IMR-90 (cell line): ENCODE data around the gene NF1. TPM values are rescaled to one million over a fixed set of nuclear protein-coding genes. Genes with fewer than 3 reads are reported as not detected.

Experiments
- ATAC-seq: fragments of 200-7000 bp; cut with Tn5 transposase; 2 replicates; pipeline ENCODE4 v1.9.1; 2020; ENCODE audit warnings: low read depth, mild to moderate bottlenecking, moderate library complexity
- BruUV-seq: library from RNA; stranded (reverse); fragments of 400-500 nt; replicated peaks from 2 replicates; lab custom pipeline; 2021; lab: Mats Ljungman, UMichigan
- CTCF ChIA-PET: fragments of 300-600 bp; formaldehyde crosslinking; extraction: SDS; loops from one replicate; lab custom pipeline; 2021; ENCODE audit warnings: antibody characterized with exemption; lab: Yijun Ruan, JAX
- POLR2A ChIA-PET: fragments of 300-600 bp; sonication (Branson Sonifier 250); formaldehyde crosslinking; loops from one replicate; lab custom pipeline; 2022; ENCODE audit warnings: antibody characterized with exemption; ENCODE audit not compliant: unreplicated experiment; lab: Charles Lee
- DNase-seq: peaks from one replicate; pipeline ENCODE4 v3.0.0; 2013
- H2AFZ ChIP-seq: replicated peaks from 2 replicates; pipeline ENCODE3; 2013; ENCODE audit warnings: low read length, mild to moderate bottlenecking; ENCODE audit not compliant: poor library complexity
- H2AK5ac ChIP-seq: 2 replicates; pipeline ENCODE4 v1.6.1; 2013; ENCODE audit warnings: low read depth, low read length, inconsistent platforms
- H2AK9ac ChIP-seq: replicated peaks from 2 replicates; pipeline ENCODE3; 2013; ENCODE audit warnings: mild to moderate bottlenecking, low read depth, low read length, moderate library complexity; ENCODE audit not compliant: poor library complexity
- H2BK120ac ChIP-seq: 2 replicates; pipeline ENCODE4 v1.6.1; 2013; ENCODE audit warnings: low read depth, low read length, inconsistent platforms
- H2BK15ac ChIP-seq: 3 replicates; pipeline ENCODE4 v1.6.1; 2013; ENCODE audit warnings: low read depth, low read length, inconsistent platforms
- H2BK20ac ChIP-seq: 2 replicates; pipeline ENCODE4 v1.6.1; 2013; ENCODE audit warnings: low read depth, mild to moderate bottlenecking, inconsistent platforms, low read length, moderate library complexity
- H2BK5ac ChIP-seq: 2 replicates; pipeline ENCODE4 v1.6.1; 2013; ENCODE audit warnings: mild to moderate bottlenecking, low read depth, low read length, inconsistent platforms; ENCODE audit not compliant: poor library complexity, severe bottlenecking
- H3K14ac ChIP-seq: replicated peaks from 2 replicates; pipeline ENCODE4 v1.6.1; 2013; ENCODE audit warnings: low read depth, low read length, inconsistent platforms
- H3K18ac ChIP-seq: 2 replicates; pipeline ENCODE4 v1.6.1; 2013; ENCODE audit warnings: low read depth, low read length, control low read depth
- H3K23ac ChIP-seq: 2 replicates; pipeline ENCODE4 v1.6.1; 2013; ENCODE audit warnings: low read depth, low read length, inconsistent platforms
- H3K27ac ChIP-seq: 2 replicates; pipeline ENCODE4 v1.5.1; 2013; ENCODE audit warnings: mild to moderate bottlenecking, control low read depth, low read length; ENCODE audit not compliant: insufficient read depth
- H3K27me3 ChIP-seq: 2 replicates; pipeline ENCODE4 v1.6.1; 2013; ENCODE audit warnings: low read length; ENCODE audit not compliant: control insufficient read depth, insufficient read depth
- H3K36me3 ChIP-seq: 2 replicates; pipeline ENCODE4 v1.6.1; 2013; ENCODE audit warnings: low read length, mixed read lengths; ENCODE audit not compliant: control insufficient read depth, insufficient read depth
- H3K4ac ChIP-seq: 2 replicates; pipeline ENCODE4 v1.6.1; 2013; ENCODE audit warnings: low read depth, low read length, inconsistent platforms
- H3K4me1 ChIP-seq: 2 replicates; pipeline ENCODE4 v1.6.1; 2013; ENCODE audit warnings: low read length, mixed read lengths; ENCODE audit not compliant: control insufficient read depth, insufficient read depth
- H3K4me2 ChIP-seq: 2 replicates; pipeline ENCODE4 v1.6.1; 2013; ENCODE audit warnings: low read depth, mild to moderate bottlenecking, control low read depth, low read length, moderate library complexity
- H3K4me3 ChIP-seq: 2 replicates; pipeline ENCODE4 v1.5.1; 2013; ENCODE audit warnings: low read depth, mild to moderate bottlenecking, control low read depth, low read length, moderate library complexity; ENCODE audit not compliant: insufficient read depth
- H3K56ac ChIP-seq: 2 replicates; pipeline ENCODE4 v1.6.1; 2013; ENCODE audit warnings: low read length, inconsistent platforms; ENCODE audit not compliant: insufficient read depth; ENCODE audit errors: extremely low read depth
- H3K79me1 ChIP-seq, 2 experiments: 2 replicates each; pipeline ENCODE4 v1.6.1; 2013; ENCODE audit warnings: low read length in 2 of 2, inconsistent platforms in 1 of 2, low read depth in 1 of 2
- H3K9ac ChIP-seq: 2 replicates; pipeline ENCODE4 v1.6.1; 2013; ENCODE audit warnings: low read depth, low read length, control low read depth
- H3K9me1 ChIP-seq: 2 replicates; pipeline ENCODE4 v1.6.1; 2013; ENCODE audit warnings: low read length, inconsistent platforms; ENCODE audit not compliant: insufficient read depth
- H3K9me3 ChIP-seq: 2 replicates; pipeline ENCODE4 v1.6.1; 2013; ENCODE audit warnings: low read length; ENCODE audit not compliant: control insufficient read depth, insufficient read depth
- H4K20me1 ChIP-seq: 2 replicates; pipeline ENCODE4 v1.6.1; 2013; ENCODE audit warnings: low read length, inconsistent platforms; ENCODE audit not compliant: insufficient read depth
- H4K5ac ChIP-seq: 2 replicates; pipeline ENCODE4 v1.6.1; 2013; ENCODE audit warnings: mild to moderate bottlenecking, low read depth, low read length, control low read depth
- H4K8ac ChIP-seq, 2 experiments: 2 replicates each; pipeline ENCODE4 v1.6.1; 2013; ENCODE audit warnings: low read depth in 2 of 2, low read length in 2 of 2, control low read depth in 1 of 2, inconsistent platforms in 1 of 2
- H4K91ac ChIP-seq: 2 replicates; pipeline ENCODE4 v1.6.1; 2013; ENCODE audit warnings: low read depth, low read length, inconsistent platforms; ENCODE audit not compliant: insufficient read depth
- BHLHE40 ChIP-seq: fragments of 150-350 bp; IDR thresholded peaks from 2 replicates; pipeline ENCODE4 v1.6.1; 2016; ENCODE audit warnings: mild to moderate bottlenecking, low read depth, low read length
- CEBPB ChIP-seq: IDR thresholded peaks from 2 replicates; pipeline ENCODE4 v1.6.1; 2012; ENCODE audit warnings: low read depth, low read length, improper control_type of control experiment
- FOS ChIP-seq: fragments of 150-350 bp; IDR thresholded peaks from 2 replicates; pipeline ENCODE4 v1.6.1; 2016; ENCODE audit warnings: low read depth, low read length
- MAFK ChIP-seq: IDR thresholded peaks from 2 replicates; pipeline ENCODE4 v1.6.1; 2012; ENCODE audit warnings: low read depth, low read length, improper control_type of control experiment
- MAZ ChIP-seq: IDR thresholded peaks from 2 replicates; pipeline ENCODE4 v1.6.1; 2012; ENCODE audit warnings: low read depth, mild to moderate bottlenecking, low read length, improper control_type of control experiment, moderate library complexity, borderline replicate concordance
- MXI1 ChIP-seq: IDR thresholded peaks from 2 replicates; pipeline ENCODE4 v1.6.1; 2012; ENCODE audit warnings: low read depth, mild to moderate bottlenecking, low read length, moderate library complexity, borderline replicate concordance
- NFE2L2 ChIP-seq: fragments of 150-350 bp; IDR thresholded peaks from 2 replicates; pipeline ENCODE4 v1.6.1; 2016; ENCODE audit warnings: low read depth, mild to moderate bottlenecking, low read length
- RAD21 ChIP-seq: IDR thresholded peaks from 2 replicates; pipeline ENCODE4 v1.6.1; 2012; ENCODE audit warnings: low read length, improper control_type of control experiment
- RFX5 ChIP-seq: IDR thresholded peaks from 2 replicates; pipeline ENCODE4 v1.8.0; 2012; ENCODE audit warnings: low read depth, mild to moderate bottlenecking, low read length, moderate library complexity
- SMC3 ChIP-seq: fragments of 150-350 bp; IDR thresholded peaks from 2 replicates; pipeline ENCODE4 v1.6.1; 2016; ENCODE audit warnings: low read depth, mild to moderate bottlenecking, antibody characterized with exemption, low read length, moderate library complexity
- WGBS, 2 experiments: methylation state at CpG; one replicate each; pipeline versions ENCODE4 v1.1.5 to v1.1.7; 2013; ENCODE audit warnings: missing lambda C conversion rate in 2 of 2; ENCODE audit not compliant: insufficient read length in 1 of 2; ENCODE audit errors: extremely low coverage in 2 of 2; 5-methylcytosine and 5-hydroxymethylcytosine counted together
- dilution Hi-C: fragments of 300-500 bp; cut with HindIII; formaldehyde crosslinking; loops from one replicate; pipeline ENCODE4 v1.14.3; 2018; ENCODE audit warnings: low sequenced_read_pairs; ENCODE audit not compliant: unreplicated experiment
- in situ Hi-C: fragments of 300-500 bp; cut with MboI; formaldehyde crosslinking; loops from 3 replicates; pipeline ENCODE4 v1.14.3; 2019; ENCODE audit warnings: low sequenced_read_pairs, inconsistent platforms, mixed read lengths
- intact Hi-C: fragments of 100-400 bp; cut with micrococcal nuclease; formaldehyde crosslinking; loops from 2 replicates; pipeline ENCODE4 v1.10.0; 2022
- polyA plus RNA-seq, 3 experiments: library from polyadenylated mRNA; depleted of rRNA; stranded (reverse); fragments of >200 nt; gene quantifications; 2 replicates each; pipeline ENCODE4 v1.2.3, GENCODE V29; 2012; ENCODE audit warnings: low replicate concordance in 1 of 3
- total RNA-seq: library from RNA; depleted of rRNA; stranded (reverse); fragments of >200 nt; gene quantifications from 2 replicates; pipeline ENCODE4 v1.2.3, GENCODE V29; 2012
- TF ChIP-seq, protein P1 (sequence below): fragments of 150-350 bp; IDR thresholded peaks from 2 replicates; pipeline ENCODE4 v1.6.1; 2016; ENCODE audit warnings: low read depth, mild to moderate bottlenecking, low read length, moderate library complexity, borderline replicate concordance
- TF ChIP-seq, protein P2 (sequence below): conservative IDR thresholded peaks from 2 replicates; pipeline ENCODE4 v1.5.1; 2012; ENCODE audit warnings: mild to moderate bottlenecking, low read depth, low read length, improper control_type of control experiment
- TF ChIP-seq, protein P3 (sequence below): fragments of 150-350 bp; IDR thresholded peaks from 2 replicates; pipeline ENCODE4 v1.6.1; 2017; ENCODE audit warnings: mild to moderate bottlenecking, antibody characterized with exemption, low read length, low read depth

The NF1 gene
- total and polyA plus RNA-seq, 2 of the 4 experiments (the other 2 are of a cell fraction): 17.9 to 48.6 TPM

GRCh38 chr17:31113939-31114338, 19.2 kb downstream of the NF1 start:
- TF ChIP-seq BHLHE40 (no peak), RFX5 (no peak), CEBPB (no peak), MXI1 (no peak), MAZ (no peak), FOS (no peak), NFE2L2 (no peak), SMC3 (no peak), MAFK (no peak), RAD21 (no peak)
- TF ChIP-seq, protein P1, sequence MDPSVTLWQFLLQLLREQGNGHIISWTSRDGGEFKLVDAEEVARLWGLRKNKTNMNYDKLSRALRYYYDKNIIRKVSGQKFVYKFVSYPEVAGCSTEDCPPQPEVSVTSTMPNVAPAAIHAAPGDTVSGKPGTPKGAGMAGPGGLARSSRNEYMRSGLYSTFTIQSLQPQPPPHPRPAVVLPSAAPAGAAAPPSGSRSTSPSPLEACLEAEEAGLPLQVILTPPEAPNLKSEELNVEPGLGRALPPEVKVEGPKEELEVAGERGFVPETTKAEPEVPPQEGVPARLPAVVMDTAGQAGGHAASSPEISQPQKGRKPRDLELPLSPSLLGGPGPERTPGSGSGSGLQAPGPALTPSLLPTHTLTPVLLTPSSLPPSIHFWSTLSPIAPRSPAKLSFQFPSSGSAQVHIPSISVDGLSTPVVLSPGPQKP: no peak
- TF ChIP-seq, protein P2, sequence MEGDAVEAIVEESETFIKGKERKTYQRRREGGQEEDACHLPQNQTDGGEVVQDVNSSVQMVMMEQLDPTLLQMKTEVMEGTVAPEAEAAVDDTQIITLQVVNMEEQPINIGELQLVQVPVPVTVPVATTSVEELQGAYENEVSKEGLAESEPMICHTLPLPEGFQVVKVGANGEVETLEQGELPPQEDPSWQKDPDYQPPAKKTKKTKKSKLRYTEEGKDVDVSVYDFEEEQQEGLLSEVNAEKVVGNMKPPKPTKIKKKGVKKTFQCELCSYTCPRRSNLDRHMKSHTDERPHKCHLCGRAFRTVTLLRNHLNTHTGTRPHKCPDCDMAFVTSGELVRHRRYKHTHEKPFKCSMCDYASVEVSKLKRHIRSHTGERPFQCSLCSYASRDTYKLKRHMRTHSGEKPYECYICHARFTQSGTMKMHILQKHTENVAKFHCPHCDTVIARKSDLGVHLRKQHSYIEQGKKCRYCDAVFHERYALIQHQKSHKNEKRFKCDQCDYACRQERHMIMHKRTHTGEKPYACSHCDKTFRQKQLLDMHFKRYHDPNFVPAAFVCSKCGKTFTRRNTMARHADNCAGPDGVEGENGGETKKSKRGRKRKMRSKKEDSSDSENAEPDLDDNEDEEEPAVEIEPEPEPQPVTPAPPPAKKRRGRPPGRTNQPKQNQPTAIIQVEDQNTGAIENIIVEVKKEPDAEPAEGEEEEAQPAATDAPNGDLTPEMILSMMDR: no peak
- TF ChIP-seq, protein P3, sequence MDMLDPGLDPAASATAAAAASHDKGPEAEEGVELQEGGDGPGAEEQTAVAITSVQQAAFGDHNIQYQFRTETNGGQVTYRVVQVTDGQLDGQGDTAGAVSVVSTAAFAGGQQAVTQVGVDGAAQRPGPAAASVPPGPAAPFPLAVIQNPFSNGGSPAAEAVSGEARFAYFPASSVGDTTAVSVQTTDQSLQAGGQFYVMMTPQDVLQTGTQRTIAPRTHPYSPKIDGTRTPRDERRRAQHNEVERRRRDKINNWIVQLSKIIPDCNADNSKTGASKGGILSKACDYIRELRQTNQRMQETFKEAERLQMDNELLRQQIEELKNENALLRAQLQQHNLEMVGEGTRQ: no peak
- intact Hi-C loops: no loop called here
- Histone ChIP-seq H3K4me3 (no peak overlapping the region), H3K56ac (no peak overlapping the region), H2BK5ac (no peak overlapping the region), H2BK20ac (no peak overlapping the region), H3K79me1 (peaks cover 17 to 77% of the 10 kb centered on the region in 2 experiments), H3K36me3 (no peaks in the 10 kb centered on the region; the same call in 1 of the 2 replicates), H3K14ac (no peak overlapping the region), H3K27me3 (no peaks in the 10 kb centered on the region), H2AK5ac (no peak overlapping the region), H3K4me2 (no peak overlapping the region), H3K18ac (no peak overlapping the region), H4K5ac (no peak overlapping the region), H2BK15ac (no peak overlapping the region), H4K20me1 (peaks cover 52% of the 10 kb centered on the region), H3K4ac (no peak overlapping the region), H2AK9ac (no peak overlapping the region), H3K27ac (no peak overlapping the region), H2BK120ac (no peak overlapping the region), H3K23ac (no peak overlapping the region), H3K9ac (no peak overlapping the region), H2AFZ (no peak overlapping the region), H3K4me1 (peaks cover 3% of the 10 kb centered on the region), H4K8ac (no peak overlapping the region), H3K9me1 (peaks cover 11% of the 10 kb centered on the region), H4K91ac (no peak overlapping the region), H3K9me3 (no peaks in the 10 kb centered on the region)
- no TSS peak for BruUV-seq
- ChIA-PET POLR2A (no interaction called here), CTCF (interaction anchor here (0.6 kb wide), 1 partner anchor 15 kb away, joined by 4 read pairs; no protein-coding TSS in a partner anchor)
- WGBS, 2 experiments: no CpG with 5 or more reads among the region's 4 CpGs
- no peak for DNase-seq
- ATAC-seq: no peak
- dilution Hi-C loops: no loop called here
- in situ Hi-C loops: no loop called here
